HepG2 (cell line): ENCODE data around the gene VEZF1. TPM values are rescaled to one million over a fixed set of nuclear protein-coding genes. Genes with fewer than 3 reads are reported as not detected.

Experiments used
- ARID2 ChIP-seq: sonication (generic); formaldehyde crosslinking; IDR thresholded peaks from 2 replicates; pipeline ENCODE4 v1.8.1; 2022; ENCODE audit warnings: mild to moderate bottlenecking, missing genetic modification reagents, borderline replicate concordance
- GLI4 ChIP-seq: sonication (generic); formaldehyde crosslinking; IDR thresholded peaks from 2 replicates; pipeline ENCODE4 v1.5.1; 2020; ENCODE audit warnings: missing genetic modification reagents, mild to moderate bottlenecking, moderate library complexity, borderline replicate concordance
- HIVEP1 ChIP-seq: sonication (generic); formaldehyde crosslinking; IDR thresholded peaks from 2 replicates; pipeline ENCODE4 v1.4.0; 2020; ENCODE audit warnings: mild to moderate bottlenecking, missing genetic modification reagents
- HNRNPL ChIP-seq: fragments of 200-400 bp; formaldehyde crosslinking; IDR thresholded peaks from 2 replicates; pipeline ENCODE4 v1.6.1; 2017; ENCODE audit warnings: mild to moderate bottlenecking, low read depth, low read length
- HOXA7 ChIP-seq: sonication (generic); formaldehyde crosslinking; IDR thresholded peaks from 2 replicates; pipeline ENCODE4 v1.8.1; 2022; ENCODE audit warnings: mild to moderate bottlenecking, missing genetic modification reagents, moderate library complexity
- JDP2 ChIP-seq: sonication (generic); formaldehyde crosslinking; IDR thresholded peaks from 2 replicates; pipeline ENCODE4 v1.8.1; 2022; ENCODE audit warnings: missing genetic modification reagents, borderline replicate concordance
- KLF6 ChIP-seq: IDR thresholded peaks from 2 replicates; pipeline ENCODE4 v1.8.0; 2016; ENCODE audit warnings: missing biosample characterization, missing genetic modification reagents
- MIER3 ChIP-seq: IDR thresholded peaks from 2 replicates; pipeline ENCODE4 v1.6.1; 2016; ENCODE audit warnings: missing compliant biosample characterization, borderline replicate concordance
- MLX ChIP-seq: IDR thresholded peaks from 2 replicates; pipeline ENCODE4 v1.6.1; 2016
- MTA1 ChIP-seq: sonication (generic); formaldehyde crosslinking; IDR thresholded peaks from 2 replicates; pipeline ENCODE4 v1.4.0; 2020; ENCODE audit warnings: missing genetic modification reagents, mild to moderate bottlenecking, borderline replicate concordance
- SATB2 ChIP-seq: sonication (generic); formaldehyde crosslinking; IDR thresholded peaks from 2 replicates; pipeline ENCODE4 v1.5.0; 2020; ENCODE audit warnings: missing genetic modification reagents
- SMAD3 ChIP-seq: sonication (generic); formaldehyde crosslinking; IDR thresholded peaks from 2 replicates; pipeline ENCODE4 v1.4.0; 2020; ENCODE audit warnings: missing genetic modification reagents
- SPEN ChIP-seq: sonication (generic); formaldehyde crosslinking; IDR thresholded peaks from 2 replicates; pipeline ENCODE4 v1.5.1; 2020; ENCODE audit warnings: low read depth, mild to moderate bottlenecking, missing genetic modification reagents
- SRSF9 ChIP-seq: fragments of 200-400 bp; formaldehyde crosslinking; IDR thresholded peaks from 2 replicates; pipeline ENCODE4 v1.6.1; 2018; ENCODE audit warnings: borderline replicate concordance, mild to moderate bottlenecking, low read depth, low read length; ENCODE audit not compliant: insufficient read depth, poor library complexity, severe bottlenecking
- TMF1 ChIP-seq: sonication (generic); formaldehyde crosslinking; IDR thresholded peaks from 2 replicates; pipeline ENCODE4 v1.8.1; 2022; ENCODE audit warnings: low read depth, missing genetic modification reagents
- ZBTB7A ChIP-seq: sonication (generic); formaldehyde crosslinking; IDR thresholded peaks from 2 replicates; pipeline ENCODE4 v1.8.0; 2022; ENCODE audit warnings: mild to moderate bottlenecking, missing genetic modification reagents
- ZIK1 ChIP-seq: sonication (generic); formaldehyde crosslinking; IDR thresholded peaks from 2 replicates; pipeline ENCODE4 v1.5.0; 2020; ENCODE audit warnings: mild to moderate bottlenecking, low read depth, missing genetic modification reagents, borderline replicate concordance
- ZNF230 ChIP-seq: sonication (generic); formaldehyde crosslinking; IDR thresholded peaks from 2 replicates; pipeline ENCODE4 v1.4.0; 2020; ENCODE audit warnings: mild to moderate bottlenecking, missing genetic modification reagents
- ZNF367 ChIP-seq: sonication (generic); formaldehyde crosslinking; IDR thresholded peaks from 2 replicates; pipeline ENCODE4 v1.4.0; 2020; ENCODE audit warnings: missing genetic modification reagents, borderline replicate concordance
- ZNF431 ChIP-seq: sonication (generic); formaldehyde crosslinking; IDR thresholded peaks from 2 replicates; pipeline ENCODE4 v1.9.0; 2022; ENCODE audit warnings: missing genetic modification reagents, low read depth, mild to moderate bottlenecking, borderline replicate concordance
- ZNF460 ChIP-seq: sonication (generic); formaldehyde crosslinking; IDR thresholded peaks from 2 replicates; pipeline ENCODE4 v1.5.1; 2020; ENCODE audit warnings: missing genetic modification reagents, mild to moderate bottlenecking, borderline replicate concordance
- ZNF512B ChIP-seq: sonication (generic); formaldehyde crosslinking; IDR thresholded peaks from 2 replicates; pipeline ENCODE4 v1.5.1; 2020; ENCODE audit warnings: missing genetic modification reagents, mild to moderate bottlenecking, borderline replicate concordance
- ZNF547 ChIP-seq: sonication (generic); formaldehyde crosslinking; IDR thresholded peaks from 2 replicates; pipeline ENCODE4 v1.5.1; 2020; ENCODE audit warnings: mild to moderate bottlenecking, missing genetic modification reagents
- ZNF674 ChIP-seq: sonication (generic); formaldehyde crosslinking; IDR thresholded peaks from 2 replicates; pipeline ENCODE4 v1.5.0; 2020; ENCODE audit warnings: low read depth, mild to moderate bottlenecking, missing genetic modification reagents
- ZNF691 ChIP-seq: sonication (generic); formaldehyde crosslinking; IDR thresholded peaks from 2 replicates; pipeline ENCODE4 v1.4.0; 2020; ENCODE audit warnings: missing genetic modification reagents, low read depth, mild to moderate bottlenecking, borderline replicate concordance
- ZZZ3 ChIP-seq: sonication (generic); formaldehyde crosslinking; IDR thresholded peaks from 2 replicates; pipeline ENCODE4 v1.4.0; 2020; ENCODE audit warnings: missing genetic modification reagents, mild to moderate bottlenecking, borderline replicate concordance
- polyA plus RNA-seq, 8 experiments: library from polyadenylated mRNA; depleted of rRNA in 3 of 8; stranded (reverse) in 7 of 8; unstranded in 1 of 8; fragments of >200 nt; fragmentation: Illumina TruSeq in 4 of 8; extraction: Trizol in 4 of 8; gene quantifications; 2 replicates each; pipeline versions ENCODE4 v1.2.1 to v1.2.3, GENCODE V29; 2011 to 2016; ENCODE audit warnings: low read depth in 4 of 8, missing spikeins in 1 of 8, mixed read lengths in 1 of 8; ENCODE audit not compliant: insufficient read depth in 1 of 8
- total RNA-seq, 5 experiments: library from RNA; depleted of rRNA; stranded (reverse); fragments of >200 nt; fragmentation: Illumina TruSeq; extraction: Trizol; gene quantifications; 2 replicates each; pipeline ENCODE4 v1.2.3, GENCODE V29; 2016; ENCODE audit warnings: low read depth in 1 of 5

Gene VEZF1
- total and polyA plus RNA-seq, 2 of the 13 experiments (the other 11 are each of a cell fraction or from before 2014, with no cell fraction given), result 45.9 to 49.7 TPM

- TF ChIP-seq TMF1 (CRISPR knock-in tag) (no peak), ARID2 (no peak), ZNF367 (CRISPR knock-in tag) (no peak), SRSF9 (no peak), ZNF230 (CRISPR knock-in tag) (0 out of 2 replicates have a peak, but pooled peaks have one; percentile 13), ZNF512B (no peak), ZZZ3 (CRISPR knock-in tag) (no peak), HOXA7 (no peak), ZNF431 (CRISPR knock-in tag) (no peak), ZNF460 (CRISPR knock-in tag) (peak; percentile 20; the same call in 1 of the 2 replicates), ZNF691 (CRISPR knock-in tag) (peak; percentile 14; the same call in 1 of the 2 replicates), ZBTB7A (CRISPR knock-in tag) (no peak), SMAD3 (CRISPR knock-in tag) (no peak), GLI4 (no peak), HNRNPL (0 out of 2 replicates have a peak, but pooled peaks have one; percentile 4), MIER3 (CRISPR knock-in tag) (peak; percentile 31; the same call in 1 of the 2 replicates), MLX (CRISPR knock-in tag) (no peak; the same call in 1 of the 2 replicates), SATB2 (CRISPR knock-in tag) (no peak), KLF6 (CRISPR knock-in tag) (no peak; the same call in 1 of the 2 replicates), SPEN (peak; percentile 18; the same call in 1 of the 2 replicates), HIVEP1 (CRISPR knock-in tag) (peak; percentile 98), JDP2 (CRISPR knock-in tag) (no peak), ZNF547 (CRISPR knock-in tag) (no peak; the same call in 1 of the 2 replicates), MTA1 (no peak), ZIK1 (CRISPR knock-in tag) (no peak), ZNF674 (CRISPR knock-in tag) (no peak)
These were observed 1.0 kb downstream of the VEZF1 start (continued) for GRCh38 chr17:57986841-57987580.
